HEK293 (cell line): Measurements from ENCODE around the gene PIEZO1.

Source experiments
- BCL11A ChIP-seq: fragments of 450-650 bp; formaldehyde crosslinking; IDR thresholded peaks from 2 replicates; pipeline ENCODE4 v1.5.1; 2016; ENCODE audit warnings: low read depth, missing biosample characterization, missing genetic modification characterization
- BCL11B ChIP-seq: fragments of 450-650 bp; formaldehyde crosslinking; IDR thresholded peaks from 2 replicates; pipeline ENCODE4 v1.5.1; 2016; ENCODE audit warnings: low read depth, missing biosample characterization, missing genetic modification characterization
- BCL6B ChIP-seq: fragments of 450-650 bp; formaldehyde crosslinking; IDR thresholded peaks from 2 replicates; pipeline ENCODE4 v1.5.1; 2017; ENCODE audit warnings: missing biosample characterization, missing genetic modification characterization
- KLF10 ChIP-seq: fragments of 450-650 bp; IDR thresholded peaks from 2 replicates; pipeline ENCODE4 v1.5.1; 2018; ENCODE audit warnings: missing biosample characterization, mild to moderate bottlenecking, missing genetic modification characterization
- KLF9 ChIP-seq: fragments of 450-650 bp; formaldehyde crosslinking; IDR thresholded peaks from 2 replicates; pipeline ENCODE4 v1.5.1; 2016; ENCODE audit warnings: missing biosample characterization, missing genetic modification characterization, low read depth
- MEIS1 ChIP-seq: sonication (generic); formaldehyde crosslinking; IDR thresholded peaks from 2 replicates; pipeline ENCODE4 v1.8.1; 2022; ENCODE audit warnings: missing genetic modification reagents, mild to moderate bottlenecking, borderline replicate concordance
- PATZ1 ChIP-seq: fragments of 450-650 bp; formaldehyde crosslinking; IDR thresholded peaks from 2 replicates; pipeline ENCODE4 v1.5.1; 2016; ENCODE audit warnings: missing biosample characterization, missing genetic modification characterization
- REPIN1 ChIP-seq: fragments of 450-650 bp; formaldehyde crosslinking; IDR thresholded peaks from 2 replicates; pipeline ENCODE4 v1.5.1; 2017; ENCODE audit warnings: missing biosample characterization, missing genetic modification characterization, low read depth
- SALL2 ChIP-seq: fragments of 450-650 bp; formaldehyde crosslinking; IDR thresholded peaks from 2 replicates; pipeline ENCODE4 v1.5.0; 2017; ENCODE audit warnings: missing biosample characterization, mild to moderate bottlenecking, missing genetic modification characterization, borderline replicate concordance
- ZBTB1 ChIP-seq: fragments of 450-650 bp; formaldehyde crosslinking; IDR thresholded peaks from 2 replicates; pipeline ENCODE4 v1.5.1; 2016; ENCODE audit warnings: missing biosample characterization, missing genetic modification characterization
- ZBTB21 ChIP-seq: fragments of 450-650 bp; formaldehyde crosslinking; IDR thresholded peaks from 2 replicates; pipeline ENCODE4 v1.5.1; 2017; ENCODE audit warnings: missing biosample characterization, missing genetic modification characterization
- ZFHX2 ChIP-seq: fragments of 450-650 bp; formaldehyde crosslinking; conservative IDR thresholded peaks from 2 replicates; pipeline ENCODE4 v1.5.1; 2016; ENCODE audit warnings: missing biosample characterization, missing genetic modification characterization
- ZFP37 ChIP-seq: fragments of 450-650 bp; formaldehyde crosslinking; IDR thresholded peaks from 2 replicates; pipeline ENCODE4 v1.5.1; 2016; ENCODE audit warnings: missing biosample characterization, missing genetic modification characterization
- ZFP41 ChIP-seq: fragments of 450-650 bp; formaldehyde crosslinking; IDR thresholded peaks from 2 replicates; pipeline ENCODE4 v1.5.1; 2016; ENCODE audit warnings: missing biosample characterization, missing genetic modification characterization, borderline replicate concordance
- ZNF133 ChIP-seq: fragments of 450-650 bp; formaldehyde crosslinking; IDR thresholded peaks from 2 replicates; pipeline ENCODE4 v1.5.1; 2016; ENCODE audit warnings: missing biosample characterization, missing genetic modification characterization
- ZNF146 ChIP-seq: fragments of 450-650 bp; formaldehyde crosslinking; IDR thresholded peaks from 2 replicates; pipeline ENCODE4 v1.5.1; 2016; ENCODE audit warnings: missing biosample characterization, missing genetic modification characterization
- ZNF19 ChIP-seq: fragments of 450-650 bp; formaldehyde crosslinking; IDR thresholded peaks from 2 replicates; pipeline ENCODE4; 2016; ENCODE audit warnings: missing biosample characterization, missing genetic modification characterization, low read depth
- ZNF2 ChIP-seq: fragments of 450-650 bp; formaldehyde crosslinking; IDR thresholded peaks from 2 replicates; pipeline ENCODE4 v1.5.1; 2016; ENCODE audit warnings: missing biosample characterization, missing genetic modification characterization
- ZNF311 ChIP-seq: fragments of 450-650 bp; formaldehyde crosslinking; IDR thresholded peaks from 2 replicates; pipeline ENCODE4 v1.5.1; 2017; ENCODE audit warnings: missing biosample characterization, missing genetic modification characterization, borderline replicate concordance
- ZNF350 ChIP-seq: fragments of 450-650 bp; formaldehyde crosslinking; IDR thresholded peaks from 2 replicates; pipeline ENCODE4 v1.5.0; 2017; ENCODE audit warnings: missing biosample characterization, mild to moderate bottlenecking, missing genetic modification characterization
- ZNF404 ChIP-seq: fragments of 450-650 bp; formaldehyde crosslinking; IDR thresholded peaks from 2 replicates; pipeline ENCODE4 v1.5.1; 2017; ENCODE audit warnings: missing biosample characterization, missing genetic modification characterization
- ZNF423 ChIP-seq: fragments of 450-650 bp; formaldehyde crosslinking; IDR thresholded peaks from 2 replicates; pipeline ENCODE4 v1.5.1; 2016; ENCODE audit warnings: missing biosample characterization, missing genetic modification characterization
- ZNF529 ChIP-seq: fragments of 450-650 bp; formaldehyde crosslinking; IDR thresholded peaks from 2 replicates; pipeline ENCODE4 v1.5.1; 2017; ENCODE audit warnings: missing genetic modification characterization, missing biosample characterization; ENCODE audit not compliant: insufficient replicate concordance
- ZNF561 ChIP-seq: fragments of 450-650 bp; IDR thresholded peaks from 2 replicates; pipeline ENCODE4 v1.5.1; 2018; ENCODE audit warnings: missing biosample characterization, missing genetic modification characterization, borderline replicate concordance
- ZNF571 ChIP-seq: fragments of 450-650 bp; formaldehyde crosslinking; IDR thresholded peaks from 2 replicates; pipeline ENCODE4 v1.5.0; 2017; ENCODE audit warnings: missing biosample characterization, missing genetic modification characterization
- ZNF692 ChIP-seq: fragments of 450-650 bp; formaldehyde crosslinking; IDR thresholded peaks from 2 replicates; pipeline ENCODE4 v1.5.1; 2016; ENCODE audit warnings: missing biosample characterization, missing genetic modification characterization
- ZNF701 ChIP-seq: fragments of 450-650 bp; formaldehyde crosslinking; IDR thresholded peaks from 2 replicates; pipeline ENCODE4 v1.5.1; 2016; ENCODE audit warnings: missing biosample characterization, missing genetic modification characterization
- ZSCAN30 ChIP-seq: fragments of 450-650 bp; IDR thresholded peaks from 2 replicates; pipeline ENCODE4 v1.5.1; 2018; ENCODE audit warnings: missing biosample characterization, mild to moderate bottlenecking, missing genetic modification characterization, moderate library complexity
- TF ChIP-seq, protein P1 (sequence below): fragments of 450-650 bp; formaldehyde crosslinking; IDR thresholded peaks from 2 replicates; pipeline ENCODE4 v1.5.1; 2017; ENCODE audit warnings: missing biosample characterization, missing genetic modification characterization
- TF ChIP-seq, protein P2 (sequence below): fragments of 450-650 bp; formaldehyde crosslinking; IDR thresholded peaks from 2 replicates; pipeline ENCODE4; 2016; ENCODE audit warnings: missing biosample characterization, missing genetic modification characterization
- TF ChIP-seq, protein P3 (sequence below): fragments of 450-650 bp; formaldehyde crosslinking; IDR thresholded peaks from 2 replicates; pipeline ENCODE4 v1.5.1; 2016; ENCODE audit warnings: missing biosample characterization, missing genetic modification characterization, low read depth

PIEZO1 gene

GRCh38 chr16:88770461-88771293 lies 14.3 kb downstream of the PIEZO1 start (continued):
- TF ChIP-seq BCL11B (tag by site-specific recombination) (no peak), ZNF692 (tag by site-specific recombination) (peak; percentile 92), ZFHX2 (tag by site-specific recombination) (peak; percentile 90), BCL6B (tag by site-specific recombination) (no peak), ZFP41 (tag by site-specific recombination) (no peak), KLF9 (tag by site-specific recombination) (peak; percentile 77; the same call in 1 of the 2 replicates), ZNF133 (tag by site-specific recombination) (no peak), ZNF350 (tag by site-specific recombination) (no peak), ZBTB21 (no peak), ZBTB1 (tag by site-specific recombination) (no peak), SALL2 (tag by site-specific recombination) (no peak), PATZ1 (tag by site-specific recombination) (peak; percentile 91), ZNF529 (no peak), ZNF2 (no peak), ZNF404 (tag by site-specific recombination) (no peak), ZNF19 (no peak), ZNF311 (no peak), ZNF701 (tag by site-specific recombination) (no peak), REPIN1 (tag by site-specific recombination) (no peak; the same call in 1 of the 2 replicates), ZSCAN30 (tag by site-specific recombination) (peak; percentile 25; the same call in 1 of the 2 replicates), ZNF423 (tag by site-specific recombination) (peak; percentile 98), ZNF561 (tag by site-specific recombination) (no peak), ZNF146 (tag by site-specific recombination) (no peak), ZNF571 (no peak), MEIS1 (CRISPR knock-in tag) (no peak), ZFP37 (no peak), BCL11A (tag by site-specific recombination) (peak; percentile 81; the same call in 1 of the 2 replicates), KLF10 (tag by site-specific recombination) (peak; percentile 56)
- TF ChIP-seq, protein P1, sequence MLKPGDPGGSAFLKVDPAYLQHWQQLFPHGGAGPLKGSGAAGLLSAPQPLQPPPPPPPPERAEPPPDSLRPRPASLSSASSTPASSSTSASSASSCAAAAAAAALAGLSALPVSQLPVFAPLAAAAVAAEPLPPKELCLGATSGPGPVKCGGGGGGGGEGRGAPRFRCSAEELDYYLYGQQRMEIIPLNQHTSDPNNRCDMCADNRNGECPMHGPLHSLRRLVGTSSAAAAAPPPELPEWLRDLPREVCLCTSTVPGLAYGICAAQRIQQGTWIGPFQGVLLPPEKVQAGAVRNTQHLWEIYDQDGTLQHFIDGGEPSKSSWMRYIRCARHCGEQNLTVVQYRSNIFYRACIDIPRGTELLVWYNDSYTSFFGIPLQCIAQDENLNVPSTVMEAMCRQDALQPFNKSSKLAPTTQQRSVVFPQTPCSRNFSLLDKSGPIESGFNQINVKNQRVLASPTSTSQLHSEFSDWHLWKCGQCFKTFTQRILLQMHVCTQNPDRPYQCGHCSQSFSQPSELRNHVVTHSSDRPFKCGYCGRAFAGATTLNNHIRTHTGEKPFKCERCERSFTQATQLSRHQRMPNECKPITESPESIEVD (tag by site-specific recombination) = no peak
- TF ChIP-seq, protein P2, sequence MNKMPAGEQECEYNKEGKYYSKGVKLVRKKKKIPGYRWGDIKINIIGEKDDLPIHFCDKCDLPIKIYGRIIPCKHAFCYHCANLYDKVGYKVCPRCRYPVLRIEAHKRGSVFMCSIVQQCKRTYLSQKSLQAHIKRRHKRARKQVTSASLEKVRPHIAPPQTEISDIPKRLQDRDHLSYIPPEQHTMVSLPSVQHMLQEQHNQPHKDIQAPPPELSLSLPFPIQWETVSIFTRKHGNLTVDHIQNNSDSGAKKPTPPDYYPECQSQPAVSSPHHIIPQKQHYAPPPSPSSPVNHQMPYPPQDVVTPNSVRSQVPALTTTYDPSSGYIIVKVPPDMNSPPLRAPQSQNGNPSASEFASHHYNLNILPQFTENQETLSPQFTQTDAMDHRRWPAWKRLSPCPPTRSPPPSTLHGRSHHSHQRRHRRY (tag by site-specific recombination) = no peak
- TF ChIP-seq, protein P3, sequence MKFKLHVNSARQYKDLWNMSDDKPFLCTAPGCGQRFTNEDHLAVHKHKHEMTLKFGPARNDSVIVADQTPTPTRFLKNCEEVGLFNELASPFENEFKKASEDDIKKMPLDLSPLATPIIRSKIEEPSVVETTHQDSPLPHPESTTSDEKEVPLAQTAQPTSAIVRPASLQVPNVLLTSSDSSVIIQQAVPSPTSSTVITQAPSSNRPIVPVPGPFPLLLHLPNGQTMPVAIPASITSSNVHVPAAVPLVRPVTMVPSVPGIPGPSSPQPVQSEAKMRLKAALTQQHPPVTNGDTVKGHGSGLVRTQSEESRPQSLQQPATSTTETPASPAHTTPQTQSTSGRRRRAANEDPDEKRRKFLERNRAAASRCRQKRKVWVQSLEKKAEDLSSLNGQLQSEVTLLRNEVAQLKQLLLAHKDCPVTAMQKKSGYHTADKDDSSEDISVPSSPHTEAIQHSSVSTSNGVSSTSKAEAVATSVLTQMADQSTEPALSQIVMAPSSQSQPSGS (tag by site-specific recombination) = no peak; the same call in 1 of the 2 replicates
